NT2/D1 (cell line): ENCODE measurements around the gene COMT.

Experiments
- YY1 ChIP-seq: IDR thresholded peaks from 2 replicates; pipeline ENCODE4 v1.6.1; 2011; ENCODE audit not compliant: insufficient read length, insufficient read depth
- ZNF274 ChIP-seq: IDR thresholded peaks from 2 replicates; pipeline ENCODE4 v1.6.1; 2011; ENCODE audit warnings: mild to moderate bottlenecking, low read depth, low read length

GRCh38 chr22:19917389-19918138 is 24.0 kb upstream of the COMT start:
- TF ChIP-seq YY1 (no peak), ZNF274 (no peak)
